ENCODE data around the gene EMP2.

DNA sequence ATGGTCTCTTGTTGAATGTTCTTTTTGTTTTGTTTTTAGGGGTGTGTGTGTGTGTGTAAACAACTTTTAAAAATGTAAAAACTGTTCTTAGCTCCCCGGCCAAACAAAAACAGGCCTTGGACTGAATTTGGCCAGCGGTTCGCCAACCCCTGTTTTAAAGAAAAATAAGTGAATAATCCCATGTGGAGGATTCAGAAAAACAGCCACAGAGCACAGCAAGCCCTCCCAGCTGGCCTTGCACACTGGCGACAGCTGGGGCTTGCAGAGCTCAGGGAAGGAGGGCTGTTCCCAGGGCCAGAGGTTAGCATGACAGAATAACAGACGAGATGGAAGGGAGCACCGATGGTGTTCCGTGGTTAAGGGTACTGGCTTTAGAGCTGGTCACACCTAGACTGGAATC, 39.0 kb downstream of the EMP2 start:
- TF ChIP-seq POLR2A (IDR thresholded peaks at IDR 0.05): no peak
- TF ChIP-seq, protein P1, sequence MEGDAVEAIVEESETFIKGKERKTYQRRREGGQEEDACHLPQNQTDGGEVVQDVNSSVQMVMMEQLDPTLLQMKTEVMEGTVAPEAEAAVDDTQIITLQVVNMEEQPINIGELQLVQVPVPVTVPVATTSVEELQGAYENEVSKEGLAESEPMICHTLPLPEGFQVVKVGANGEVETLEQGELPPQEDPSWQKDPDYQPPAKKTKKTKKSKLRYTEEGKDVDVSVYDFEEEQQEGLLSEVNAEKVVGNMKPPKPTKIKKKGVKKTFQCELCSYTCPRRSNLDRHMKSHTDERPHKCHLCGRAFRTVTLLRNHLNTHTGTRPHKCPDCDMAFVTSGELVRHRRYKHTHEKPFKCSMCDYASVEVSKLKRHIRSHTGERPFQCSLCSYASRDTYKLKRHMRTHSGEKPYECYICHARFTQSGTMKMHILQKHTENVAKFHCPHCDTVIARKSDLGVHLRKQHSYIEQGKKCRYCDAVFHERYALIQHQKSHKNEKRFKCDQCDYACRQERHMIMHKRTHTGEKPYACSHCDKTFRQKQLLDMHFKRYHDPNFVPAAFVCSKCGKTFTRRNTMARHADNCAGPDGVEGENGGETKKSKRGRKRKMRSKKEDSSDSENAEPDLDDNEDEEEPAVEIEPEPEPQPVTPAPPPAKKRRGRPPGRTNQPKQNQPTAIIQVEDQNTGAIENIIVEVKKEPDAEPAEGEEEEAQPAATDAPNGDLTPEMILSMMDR (IDR thresholded peaks at IDR 0.05): no peak
